HG03469 (cell line): Measurements from ENCODE around the gene PARD3.
A peak's percentile ranks its signal among the peaks of the same experiment; 100 is the strongest.
"Not testable (repeated sequence)": the region's sequence is repeated elsewhere in the genome, so short reads cannot be mapped to it uniquely, and the experiment has no call there.

Experiments used
- ATAC-seq: cut with Tn5 transposase; IDR thresholded peaks from one replicate; pipeline ENCODE4 v1.9.1; 2021; ENCODE audit warnings: mild to moderate bottlenecking, moderate library complexity, moderate number of reproducible peaks; ENCODE audit not compliant: unreplicated experiment

PARD3 gene

GRCh38 chr10:34290412-34291081, 524.5 kb downstream of the PARD3 start:
- no peak for ATAC-seq

- no peak for ATAC-seq
These were observed 526.5 kb downstream of the PARD3 start for GRCh38 chr10:34288634-34289033.

GRCh38 chr10:34286136-34286739, 528.9 kb downstream of the PARD3 start:
- ATAC-seq, result no peak

GRCh38 chr10:34281661-34282582, 533.2 kb downstream of the PARD3 start:
- ATAC-seq, result no peak

GRCh38 chr10:34280599-34281374, 534.3 kb downstream of the PARD3 start:
- ATAC-seq, result no peak

GRCh38 chr10:34275626-34276130, 539.4 kb downstream of the PARD3 start:
- no peak for ATAC-seq

GRCh38 chr10:34274906-34275305, 540.2 kb downstream of the PARD3 start:
- ATAC-seq, result no peak

GRCh38 chr10:34273340-34273739, 541.8 kb downstream of the PARD3 start:
- ATAC-seq, result no peak

- ATAC-seq, result no peak
These were observed 542.8 kb downstream of the PARD3 start for GRCh38 chr10:34272316-34272715.

- not testable (repeated sequence) for ATAC-seq
These were observed 546.7 kb downstream of the PARD3 start for GRCh38 chr10:34268410-34268809.

- no peak for ATAC-seq
These were observed 552.1 kb downstream of the PARD3 start for GRCh38 chr10:34262985-34263384.

- no peak for ATAC-seq
These were observed 554.2 kb downstream of the PARD3 start for GRCh38 chr10:34260904-34261303.

- ATAC-seq, result no peak
These were observed 558.9 kb downstream of the PARD3 start for GRCh38 chr10:34256216-34256615.

- no peak for ATAC-seq
These were observed 560.1 kb downstream of the PARD3 start for GRCh38 chr10:34255035-34255434.

GRCh38 chr10:34254596-34254995, 560.5 kb downstream of the PARD3 start:
- peak; percentile 45 for ATAC-seq

- ATAC-seq, result no peak
These were observed 563.0 kb downstream of the PARD3 start for GRCh38 chr10:34252111-34252510.

- no peak for ATAC-seq
These were observed 563.9 kb downstream of the PARD3 start for GRCh38 chr10:34251177-34251576.

GRCh38 chr10:34250722-34251121, 564.4 kb downstream of the PARD3 start:
- ATAC-seq, result no peak

- ATAC-seq, result no peak
These were observed 565.5 kb downstream of the PARD3 start for GRCh38 chr10:34249634-34250033.

- no peak for ATAC-seq
These were observed 567.5 kb downstream of the PARD3 start for GRCh38 chr10:34247560-34247959.
